Measurements from ENCODE around the gene UBE2U.

UBE2U gene

DNA sequence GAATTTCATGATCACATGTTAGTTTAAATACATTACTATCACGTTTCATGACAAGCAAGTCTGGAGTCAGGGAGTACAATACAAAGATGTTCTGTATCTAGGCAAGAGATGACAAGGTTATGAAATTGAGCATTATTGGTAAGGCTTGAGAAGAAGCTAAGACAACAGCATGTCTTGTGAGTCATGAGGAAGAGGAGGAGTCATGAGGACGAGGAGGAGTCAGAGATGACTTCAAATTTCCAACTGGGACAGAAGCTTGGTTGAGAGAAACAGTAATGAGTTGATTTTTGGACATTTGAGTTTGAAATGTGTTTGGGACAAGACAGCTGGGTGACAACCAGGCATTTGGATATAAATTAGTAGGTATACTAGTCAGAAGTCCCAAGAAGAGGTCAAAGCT is 4.3 kb upstream of the UBE2U start:
- TF ChIP-seq ZBTB7A (IDR thresholded peaks at IDR 0.05; ENCODE audit: low read depth) = no peak
- no peak for TF ChIP-seq USF1 (IDR thresholded peaks at IDR 0.05)
- no peak for TF ChIP-seq RAD21 (IDR thresholded peaks at IDR 0.05; ENCODE audit: low read depth)
- TF ChIP-seq CREB1 (IDR thresholded peaks at IDR 0.05; ENCODE audit: low read depth) = no peak
- TF ChIP-seq EGR1 (IDR thresholded peaks at IDR 0.05) = no peak
- TF ChIP-seq NFIC (IDR thresholded peaks at IDR 0.05) = no peak
- no peak for TF ChIP-seq TCF12 (IDR thresholded peaks at IDR 0.05; ENCODE audit: low read depth)
- TF ChIP-seq REST (IDR thresholded peaks at IDR 0.05; ENCODE audit: low read depth) = no peak
- TF ChIP-seq, protein P1, sequence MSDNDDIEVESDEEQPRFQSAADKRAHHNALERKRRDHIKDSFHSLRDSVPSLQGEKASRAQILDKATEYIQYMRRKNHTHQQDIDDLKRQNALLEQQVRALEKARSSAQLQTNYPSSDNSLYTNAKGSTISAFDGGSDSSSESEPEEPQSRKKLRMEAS (IDR thresholded peaks at IDR 0.05) = no peak
- no peak for TF ChIP-seq TAF1 (IDR thresholded peaks at IDR 0.05; ENCODE audit: low read depth)
- TF ChIP-seq CEBPB (IDR thresholded peaks at IDR 0.05) = no peak
- no peak for TF ChIP-seq FOXM1 (IDR thresholded peaks at IDR 0.05; ENCODE audit: borderline replicate concordance, low read depth)
- TF ChIP-seq TEAD4 (IDR thresholded peaks at IDR 0.05) = no peak
- no peak for TF ChIP-seq EP300 (IDR thresholded peaks at IDR 0.05; ENCODE audit: borderline replicate concordance)
- no peak for TF ChIP-seq YY1 (IDR thresholded peaks at IDR 0.05; ENCODE audit: low read depth)

GRCh38 chr1:64200064-64200463 is 3.4 kb upstream of the UBE2U start:
- TF ChIP-seq CREB1 (IDR thresholded peaks at IDR 0.05; ENCODE audit: low read depth) = no peak
- no peak for TF ChIP-seq FOXM1 (IDR thresholded peaks at IDR 0.05; ENCODE audit: borderline replicate concordance, low read depth)
- TF ChIP-seq YY1 (IDR thresholded peaks at IDR 0.05; ENCODE audit: low read depth) = no peak
- no peak for TF ChIP-seq USF1 (IDR thresholded peaks at IDR 0.05)
- no peak for TF ChIP-seq ZBTB7A (IDR thresholded peaks at IDR 0.05; ENCODE audit: low read depth)
- no peak for TF ChIP-seq REST (IDR thresholded peaks at IDR 0.05; ENCODE audit: low read depth)
- no peak for TF ChIP-seq TEAD4 (IDR thresholded peaks at IDR 0.05)
- TF ChIP-seq CEBPB (IDR thresholded peaks at IDR 0.05) = no peak
- TF ChIP-seq RAD21 (IDR thresholded peaks at IDR 0.05; ENCODE audit: low read depth) = no peak
- TF ChIP-seq NFIC (IDR thresholded peaks at IDR 0.05) = no peak
- no peak for TF ChIP-seq TCF12 (IDR thresholded peaks at IDR 0.05; ENCODE audit: low read depth)
- TF ChIP-seq, protein P1 (IDR thresholded peaks at IDR 0.05) = no peak
- no peak for TF ChIP-seq TAF1 (IDR thresholded peaks at IDR 0.05; ENCODE audit: low read depth)
- TF ChIP-seq EP300 (IDR thresholded peaks at IDR 0.05; ENCODE audit: borderline replicate concordance) = no peak
- TF ChIP-seq EGR1 (IDR thresholded peaks at IDR 0.05) = no peak

- no peak for TF ChIP-seq CREB1 (IDR thresholded peaks at IDR 0.05; ENCODE audit: low read depth)
- TF ChIP-seq CEBPB (IDR thresholded peaks at IDR 0.05) = no peak
- no peak for TF ChIP-seq ZBTB7A (IDR thresholded peaks at IDR 0.05; ENCODE audit: low read depth)
- TF ChIP-seq USF1 (IDR thresholded peaks at IDR 0.05) = no peak
- TF ChIP-seq REST (IDR thresholded peaks at IDR 0.05; ENCODE audit: low read depth) = no peak
- no peak for TF ChIP-seq RAD21 (IDR thresholded peaks at IDR 0.05; ENCODE audit: low read depth)
- no peak for TF ChIP-seq TAF1 (IDR thresholded peaks at IDR 0.05; ENCODE audit: low read depth)
- TF ChIP-seq EP300 (IDR thresholded peaks at IDR 0.05; ENCODE audit: borderline replicate concordance) = no peak
- no peak for TF ChIP-seq NFIC (IDR thresholded peaks at IDR 0.05)
- TF ChIP-seq TCF12 (IDR thresholded peaks at IDR 0.05; ENCODE audit: low read depth) = no peak
- no peak for TF ChIP-seq TEAD4 (IDR thresholded peaks at IDR 0.05)
- TF ChIP-seq, protein P1 (IDR thresholded peaks at IDR 0.05) = no peak
- no peak for TF ChIP-seq YY1 (IDR thresholded peaks at IDR 0.05; ENCODE audit: low read depth)
- TF ChIP-seq EGR1 (IDR thresholded peaks at IDR 0.05) = no peak
- TF ChIP-seq FOXM1 (IDR thresholded peaks at IDR 0.05; ENCODE audit: borderline replicate concordance, low read depth) = no peak
Observed at GRCh38 chr1:64209221-64209620, 5.8 kb downstream of the UBE2U start.
